Adrenal gland (tissue), 12 donors: Measurements from ENCODE around the gene ABHD6. TPM values are rescaled to one million over a fixed set of nuclear protein-coding genes. Genes with fewer than 3 reads are reported as not detected.

Experiments used
- DNase-seq, 7 donors: peaks; one replicate each; pipeline ENCODE4 v3.0.0-alpha.2; 2019 to 2020
- H3K27ac ChIP-seq, 5 donors: fragments of 200-600 bp; sonication (generic) in 4 of 5; 1 replicate in 3 of 5; 2 replicates in 2 of 5; pipeline versions ENCODE4 v1.5.1 to v1.8.0; 2016 to 2020; ENCODE audit warnings: mild to moderate bottlenecking in 1 of 5
- H3K27me3 ChIP-seq: fragments of 200-600 bp; 2 replicates; pipeline ENCODE4 v1.8.0; 2021
- H3K36me3 ChIP-seq, 2 donors: fragments of 200-600 bp; replicated peaks in 1 of 2; 1 replicate in 1 of 2; 2 replicates in 1 of 2; pipeline versions ENCODE4 v1.5.1 to v1.8.0; 2018 to 2022
- H3K4me1 ChIP-seq, 2 donors: fragments of 200-600 bp; replicated peaks in 1 of 2; 1 replicate in 1 of 2; 2 replicates in 1 of 2; pipeline versions ENCODE4 v1.5.1 to v1.8.0; 2018 to 2021
- H3K4me3 ChIP-seq, 4 donors: fragments of 200-600 bp; sonication (generic) in 3 of 4; one replicate each; pipeline ENCODE4 v1.5.1; 2016 to 2018
- H3K9me3 ChIP-seq, 3 donors: fragments of 200-600 bp; sonication (generic) in 1 of 3; replicated peaks in 1 of 3; 1 replicate in 2 of 3; 2 replicates in 1 of 3; pipeline versions ENCODE4 v1.5.1 to v1.8.0; 2016 to 2021
- POLR2A ChIP-seq, 2 donors: fragments of 450-650 bp; IDR thresholded peaks; one replicate each; pipeline ENCODE4 v1.6.1; 2017; ENCODE audit warnings: antibody characterized with exemption in 2 of 2, mild to moderate bottlenecking in 2 of 2, moderate library complexity in 1 of 2
- WGBS, 4 donors: extraction: QIAGEN DNeasy Blood & Tissue Kit in 2 of 4; methylation state at CpG; one replicate each; pipeline versions ENCODE4 v1.1.5 to v1.1.7; 2013 to 2017; 5-methylcytosine and 5-hydroxymethylcytosine counted together
- intact Hi-C, 2 donors: fragments of 100-400 bp; cut with DNase I; formaldehyde crosslinking; loops; one replicate each; pipeline versions ENCODE4 v1.14.1 to v1.15.0; 2022 to 2023
- polyA plus RNA-seq, 3 donors: library from polyadenylated mRNA; stranded (reverse); fragments of 200-250 nt in 2 of 3; fragments of 350-450 nt in 1 of 3; fragmentation: Illumina TruSeq in 1 of 3; extraction: RNeasy Lipid Tissue Mini Kit (QIAGEN cat#74804) in 1 of 3; gene quantifications; one replicate each; pipeline ENCODE4 v1.2.3, GENCODE V29; 2013 to 2014
- total RNA-seq, 9 donors: library from RNA; depleted of rRNA in 4 of 9; stranded (reverse); fragments of >200 nt in 4 of 9; fragments of 120-200 nt in 1 of 9; fragmentation: NEBNext Ultra II Directional in 1 of 9; extraction: Animal tissue kit (Norgen Biotek cat#: 25700) in 1 of 9; gene quantifications; one replicate each; pipeline versions ENCODE4 v1.1.0 to v1.2.4, GENCODE V29; 2013 to 2023
- TF ChIP-seq, protein P1 (sequence below), 6 experiments: fragments of 450-650 bp in 4 of 6; fragments of 200-600 bp in 2 of 6; sonication (generic) in 1 of 6; IDR thresholded peaks; 1 replicate in 5 of 6; 2 replicates in 1 of 6; pipeline versions ENCODE4 v1.5.1 to v1.8.0; 2016 to 2021; ENCODE audit warnings: antibody characterized with exemption in 6 of 6, mild to moderate bottlenecking in 2 of 6, moderate library complexity in 1 of 6
- donor health status: healthy with polysubstance abuse.
- donor health status: Bipolar disorder and iron deficiency.
- donor health status: DM: yes; HTN: yes; CAD: no.
- donor health status: DM: no; HTN: no; CAD: no.
- donor health status: DM: no; HTN: no; CAD: no.
- donor health status: DM: yes; HTN: yes; CAD: no.

Gene ABHD6
- total and polyA plus RNA-seq, 12 donors: 10.2 to 57.3 (median 27.7) TPM

GRCh38 chr3:58189691-58190090 lies 47.9 kb upstream of the ABHD6 start:
- Histone ChIP-seq H3K9me3 (no peaks in the 10 kb centered on the region), H3K27me3 (no peaks in the 10 kb centered on the region), H3K4me3 (no peak overlapping the region), H3K27ac (no peak overlapping the region), H3K4me1 (no peaks in the 10 kb centered on the region), H3K36me3 (no peaks in the 10 kb centered on the region)
- TF ChIP-seq, protein P1, sequence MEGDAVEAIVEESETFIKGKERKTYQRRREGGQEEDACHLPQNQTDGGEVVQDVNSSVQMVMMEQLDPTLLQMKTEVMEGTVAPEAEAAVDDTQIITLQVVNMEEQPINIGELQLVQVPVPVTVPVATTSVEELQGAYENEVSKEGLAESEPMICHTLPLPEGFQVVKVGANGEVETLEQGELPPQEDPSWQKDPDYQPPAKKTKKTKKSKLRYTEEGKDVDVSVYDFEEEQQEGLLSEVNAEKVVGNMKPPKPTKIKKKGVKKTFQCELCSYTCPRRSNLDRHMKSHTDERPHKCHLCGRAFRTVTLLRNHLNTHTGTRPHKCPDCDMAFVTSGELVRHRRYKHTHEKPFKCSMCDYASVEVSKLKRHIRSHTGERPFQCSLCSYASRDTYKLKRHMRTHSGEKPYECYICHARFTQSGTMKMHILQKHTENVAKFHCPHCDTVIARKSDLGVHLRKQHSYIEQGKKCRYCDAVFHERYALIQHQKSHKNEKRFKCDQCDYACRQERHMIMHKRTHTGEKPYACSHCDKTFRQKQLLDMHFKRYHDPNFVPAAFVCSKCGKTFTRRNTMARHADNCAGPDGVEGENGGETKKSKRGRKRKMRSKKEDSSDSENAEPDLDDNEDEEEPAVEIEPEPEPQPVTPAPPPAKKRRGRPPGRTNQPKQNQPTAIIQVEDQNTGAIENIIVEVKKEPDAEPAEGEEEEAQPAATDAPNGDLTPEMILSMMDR (IDR thresholded peaks at IDR 0.05): no peak
- TF ChIP-seq POLR2A (IDR thresholded peaks at IDR 0.05): no peak
- intact Hi-C loops: loop anchor here in 1 of 2 donors (2.0 to 10.0 kb wide), 2 partner anchors 109 to 225 kb away; no protein-coding TSS in a partner anchor
- no peak for DNase-seq
- WGBS, 4 donors: 73 to 81% (median 75%) methylated on average over 5 of the region's 5 CpGs

DNA sequence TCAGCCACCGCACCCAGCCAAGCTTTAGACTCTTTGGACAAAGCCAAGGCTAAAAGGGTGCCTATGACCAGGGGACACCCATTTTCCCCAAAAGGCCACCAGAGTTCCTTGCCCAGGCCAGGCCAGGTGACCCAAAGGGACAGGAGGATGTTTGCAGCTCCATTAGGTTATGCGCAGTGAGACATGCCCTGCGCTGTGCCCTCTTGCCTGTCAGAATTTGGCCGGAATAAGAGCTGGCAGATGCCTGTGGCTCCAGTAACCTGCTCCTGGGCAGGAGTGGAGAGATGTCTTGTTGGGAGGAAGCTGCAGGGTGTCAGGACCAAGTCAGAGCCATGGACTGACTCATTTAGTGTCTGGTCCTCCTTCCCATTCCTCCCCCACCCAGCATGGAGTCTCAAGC lies 47.3 kb upstream of the ABHD6 start:
- 81 to 96% (median 93%) methylated on average over 4 of the region's 4 CpGs for WGBS, 4 donors
- no peak for TF ChIP-seq POLR2A (IDR thresholded peaks at IDR 0.05)
- TF ChIP-seq, protein P1 (IDR thresholded peaks at IDR 0.05): no peak
- H3K27ac ChIP-seq: no peak overlapping the region
- no peak for DNase-seq
- H3K4me3 ChIP-seq: no peak overlapping the region
- intact Hi-C loops: no loop called here
- no peaks in the 10 kb centered on the region for H3K4me1 ChIP-seq
- no peaks in the 10 kb centered on the region for H3K36me3 ChIP-seq
- H3K9me3 ChIP-seq: no peaks in the 10 kb centered on the region
- no peaks in the 10 kb centered on the region for H3K27me3 ChIP-seq

GRCh38 chr3:58190882-58191281 lies 46.7 kb upstream of the ABHD6 start:
- Histone ChIP-seq H3K4me1 (no peaks in the 10 kb centered on the region), H3K4me3 (no peak overlapping the region), H3K9me3 (no peaks in the 10 kb centered on the region), H3K36me3 (no peaks in the 10 kb centered on the region), H3K27ac (no peak overlapping the region), H3K27me3 (no peaks in the 10 kb centered on the region)
- no peak for DNase-seq
- WGBS, 4 donors: 80 to 92% (median 85%) methylated on average over 4 of the region's 4 CpGs
- TF ChIP-seq, protein P1 (IDR thresholded peaks at IDR 0.05): no peak
- no peak for TF ChIP-seq POLR2A (IDR thresholded peaks at IDR 0.05)
- intact Hi-C loops: no loop called here

DNA sequence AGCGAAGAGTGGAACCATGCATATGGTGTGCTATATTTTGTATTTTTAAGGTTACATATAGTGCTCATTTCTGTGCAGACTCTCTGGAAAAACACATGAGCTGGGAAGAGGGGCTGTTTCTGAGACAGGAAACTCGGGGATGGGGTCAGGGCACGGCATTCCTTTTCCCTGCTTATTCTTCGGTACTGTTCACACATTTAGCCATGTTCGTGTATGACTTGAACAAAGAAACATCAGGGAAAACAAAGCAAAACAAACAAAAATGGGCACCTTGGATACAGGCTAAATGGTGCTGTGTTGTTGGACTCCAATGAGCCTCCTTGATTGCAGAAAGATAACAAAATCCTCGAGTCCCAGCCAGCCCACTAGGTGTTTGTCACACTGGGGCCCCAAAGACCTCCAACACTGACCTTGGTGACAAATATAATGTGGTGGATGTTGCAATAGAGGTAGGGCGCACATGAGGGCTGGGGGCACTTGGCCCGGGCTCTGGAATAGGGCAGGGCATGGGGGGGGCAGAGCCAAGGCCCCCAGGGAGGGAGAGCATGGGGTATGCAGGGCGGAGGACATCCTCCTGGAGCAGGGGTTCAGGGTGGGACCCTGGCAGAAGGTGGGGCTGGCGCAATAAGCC lies 46.1 kb upstream of the ABHD6 start:
- intact Hi-C loops: no loop called here
- no peak for DNase-seq
- TF ChIP-seq, protein P1 (IDR thresholded peaks at IDR 0.05): no peak
- no peak for TF ChIP-seq POLR2A (IDR thresholded peaks at IDR 0.05)
- Histone ChIP-seq H3K27ac (no peak overlapping the region), H3K27me3 (no peaks in the 10 kb centered on the region), H3K4me3 (no peak overlapping the region), H3K36me3 (no peaks in the 10 kb centered on the region), H3K4me1 (no peaks in the 10 kb centered on the region), H3K9me3 (no peaks in the 10 kb centered on the region)
- WGBS, 4 donors: 57 to 66% (median 62%) methylated on average over 10 of the region's 10 CpGs
